GM21360 (cell line): ENCODE measurements around the gene CHMP2A.
"Not testable (repeated sequence)": the region's sequence is repeated elsewhere in the genome, so short reads cannot be mapped to it uniquely, and the experiment has no call there.

Experiments used
- ATAC-seq: cut with Tn5 transposase; IDR thresholded peaks from one replicate; pipeline ENCODE4 v1.9.1; 2021; ENCODE audit warnings: mild to moderate bottlenecking, moderate library complexity; ENCODE audit not compliant: unreplicated experiment

Gene CHMP2A

DNA sequence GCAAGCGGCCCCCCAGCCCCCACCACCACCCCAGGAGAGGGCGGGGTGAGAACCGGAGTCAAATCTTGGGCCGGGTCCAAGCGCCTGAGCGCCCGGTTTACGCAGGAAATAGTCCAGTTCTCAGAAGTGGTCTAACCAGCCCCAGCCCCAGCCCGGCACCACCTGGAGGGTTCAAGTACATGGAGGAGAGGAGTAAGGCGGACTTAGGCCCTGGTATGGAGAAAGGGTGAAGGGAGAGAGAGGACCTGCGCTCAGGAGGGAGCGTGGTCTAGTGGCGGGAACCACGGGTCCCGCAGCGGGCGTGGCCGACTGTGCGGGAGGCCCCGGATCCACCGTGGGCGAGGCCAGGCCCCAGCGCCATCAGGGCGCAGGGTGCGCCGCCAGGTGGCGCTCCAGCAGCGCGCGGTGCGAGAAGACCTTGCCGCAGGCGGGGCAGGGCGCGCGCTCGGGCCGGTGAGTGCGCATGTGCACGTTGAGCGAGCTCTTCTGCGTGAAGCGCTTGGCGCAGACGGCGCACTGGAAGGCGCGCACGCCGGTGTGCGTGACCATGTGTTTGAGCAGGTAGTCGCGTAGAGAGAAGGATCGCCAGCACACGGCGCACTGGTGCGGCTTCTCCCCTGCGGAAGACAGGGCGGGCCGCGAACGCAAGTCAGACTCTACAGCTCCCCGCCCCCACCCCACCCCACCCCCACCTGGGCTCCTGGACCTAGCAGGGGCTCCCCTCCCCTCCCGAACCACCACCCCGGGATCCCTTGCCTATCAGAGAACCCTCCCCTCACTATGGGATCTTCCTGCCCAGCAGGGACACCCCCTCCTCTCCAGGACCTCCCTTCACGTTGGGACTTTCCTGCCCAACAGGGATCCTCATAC is 41.0 kb downstream of the CHMP2A start:
- ATAC-seq, result peak; percentile 65

DNA sequence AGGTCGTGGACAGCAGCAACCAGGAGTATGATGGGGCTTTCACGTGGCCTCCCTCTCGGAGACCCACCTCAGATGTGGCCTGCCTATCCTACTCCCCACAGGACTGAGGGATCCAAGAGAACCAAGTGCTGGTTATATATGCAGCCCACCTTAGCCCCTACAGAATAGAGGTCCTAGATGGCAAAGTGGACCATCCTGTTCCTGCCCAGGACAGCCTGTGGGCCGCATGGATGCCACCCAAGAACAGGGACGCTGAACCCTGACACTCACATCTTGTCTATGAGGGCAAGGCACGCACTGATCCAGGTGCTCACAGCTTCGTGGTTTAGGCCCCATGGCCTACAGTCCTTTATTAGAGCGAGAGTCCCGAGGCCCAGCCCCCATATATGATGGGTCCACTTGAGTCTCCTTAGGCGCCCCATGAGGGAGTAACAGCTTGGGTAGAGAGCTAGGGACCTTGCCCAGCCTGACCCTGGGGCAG is 41.7 kb downstream of the CHMP2A start:
- no peak for ATAC-seq

- ATAC-seq, result no peak
These were observed 43.3 kb downstream of the CHMP2A start, which contains the start of gene SLC27A5 for GRCh38 chr19:58511353-58512208. TSS of gene SLC27A5 (minus strand) at chr19:58511992. CDS start at chr19:58511955, 37 bp downstream.

DNA sequence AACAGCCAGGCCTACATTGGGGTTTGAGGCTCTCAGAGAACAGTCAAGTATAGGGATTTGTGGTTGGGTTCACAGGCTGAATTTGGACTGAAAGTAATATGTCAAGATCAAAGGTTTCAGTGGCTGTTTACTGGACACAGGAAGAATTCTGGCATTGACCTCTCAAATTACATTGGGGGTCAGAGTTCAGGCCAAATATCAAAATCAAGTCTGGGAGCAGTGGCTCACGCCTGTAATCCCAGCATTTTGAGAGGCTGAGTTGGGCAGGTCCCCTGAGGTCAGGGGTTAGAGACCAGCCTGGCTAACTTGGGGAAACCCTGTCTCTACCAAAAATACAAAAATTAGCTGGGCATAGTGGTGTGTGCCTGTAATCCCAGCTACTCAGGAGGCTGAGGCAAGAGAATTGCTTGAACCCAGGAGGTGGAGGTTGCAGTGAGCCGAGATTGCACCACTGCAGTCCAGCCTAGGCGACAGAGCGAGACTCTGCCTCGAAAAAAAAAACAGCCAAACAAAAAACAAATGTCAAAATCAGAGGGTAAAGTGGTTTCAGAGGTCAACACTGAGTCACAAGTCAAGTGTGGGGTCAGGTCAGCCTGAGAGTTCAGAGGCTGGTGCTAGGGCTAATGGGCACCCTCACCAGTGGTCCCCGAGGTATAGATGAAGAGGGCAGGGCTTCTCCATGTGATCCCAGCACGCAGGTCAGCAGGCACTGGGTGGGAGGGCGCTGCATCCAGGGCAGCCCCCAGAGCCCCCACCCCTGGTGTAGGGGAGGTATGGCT is 44.6 kb downstream of the CHMP2A start:
- no peak for ATAC-seq

DNA sequence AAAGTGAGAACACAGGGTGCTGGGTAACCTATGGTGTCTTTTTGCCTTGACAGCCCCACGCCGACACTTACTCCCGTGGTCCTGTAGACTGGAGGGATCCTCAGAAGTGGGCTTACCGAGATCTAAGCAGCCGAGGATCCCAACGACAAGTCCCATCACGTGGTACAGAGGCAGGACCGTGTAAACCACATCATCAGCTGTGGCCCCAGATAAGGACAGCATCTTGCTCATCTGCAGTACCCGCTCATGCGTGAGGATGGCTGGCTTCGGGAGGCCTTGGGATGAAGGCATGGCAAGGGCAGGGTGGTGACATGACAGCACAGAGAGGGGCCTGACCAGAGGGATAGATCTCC is 45.2 kb downstream of the CHMP2A start:
- no peak for ATAC-seq

DNA sequence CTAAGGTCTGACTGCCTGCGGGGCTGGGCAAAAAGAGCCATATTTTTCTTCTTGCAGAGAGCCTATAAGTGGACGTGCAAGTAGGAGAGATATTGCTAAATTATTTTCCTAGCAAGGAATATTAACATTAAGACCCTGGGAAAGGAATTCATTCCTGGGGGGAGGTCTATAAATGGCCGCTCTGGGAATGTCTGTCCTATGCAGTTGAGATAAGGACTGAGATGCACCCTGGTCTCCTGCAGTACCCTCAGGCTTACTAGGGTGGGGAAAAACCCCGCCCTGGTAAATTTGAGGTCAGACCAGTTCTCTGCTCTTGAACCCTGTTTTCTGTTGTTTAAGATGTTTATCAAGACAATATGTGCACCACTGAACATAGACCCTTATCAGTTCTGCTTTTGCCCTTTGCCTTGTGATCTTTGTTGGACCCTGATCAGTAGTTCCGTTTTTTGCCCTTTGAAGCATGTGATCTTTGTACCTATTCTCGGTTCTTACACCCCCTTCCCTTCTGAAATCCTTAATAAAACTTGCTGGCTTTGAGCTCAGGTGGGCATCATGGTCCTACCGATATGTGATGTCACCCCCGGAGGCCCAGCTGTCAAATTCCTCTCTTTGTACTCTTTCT is 47.2 kb downstream of the CHMP2A start:
- ATAC-seq, result not testable (repeated sequence)
